ENCODE measurements around the gene CDC42BPB.

Gene CDC42BPB

DNA sequence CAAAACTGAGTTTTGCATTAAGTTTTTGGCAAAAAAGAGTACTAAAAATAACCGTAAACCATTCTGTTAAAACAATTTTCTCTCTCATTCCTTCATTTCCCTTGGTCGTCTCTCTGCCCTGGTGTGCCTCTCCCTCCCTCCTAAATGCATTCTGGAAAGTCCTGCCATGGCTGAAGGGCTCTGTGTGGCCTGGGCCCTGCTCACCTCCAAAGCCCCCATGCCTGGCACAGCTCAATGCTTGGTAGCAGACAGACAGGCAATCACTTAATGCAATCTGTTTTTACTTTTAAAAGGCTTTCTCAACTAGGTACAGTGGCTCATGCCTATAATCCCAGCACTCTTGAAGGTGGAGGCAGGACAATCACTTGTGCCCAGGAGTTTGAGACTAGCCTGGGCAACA, 47.8 kb downstream of the CDC42BPB start:
- DNase-seq, result no peak

DNA sequence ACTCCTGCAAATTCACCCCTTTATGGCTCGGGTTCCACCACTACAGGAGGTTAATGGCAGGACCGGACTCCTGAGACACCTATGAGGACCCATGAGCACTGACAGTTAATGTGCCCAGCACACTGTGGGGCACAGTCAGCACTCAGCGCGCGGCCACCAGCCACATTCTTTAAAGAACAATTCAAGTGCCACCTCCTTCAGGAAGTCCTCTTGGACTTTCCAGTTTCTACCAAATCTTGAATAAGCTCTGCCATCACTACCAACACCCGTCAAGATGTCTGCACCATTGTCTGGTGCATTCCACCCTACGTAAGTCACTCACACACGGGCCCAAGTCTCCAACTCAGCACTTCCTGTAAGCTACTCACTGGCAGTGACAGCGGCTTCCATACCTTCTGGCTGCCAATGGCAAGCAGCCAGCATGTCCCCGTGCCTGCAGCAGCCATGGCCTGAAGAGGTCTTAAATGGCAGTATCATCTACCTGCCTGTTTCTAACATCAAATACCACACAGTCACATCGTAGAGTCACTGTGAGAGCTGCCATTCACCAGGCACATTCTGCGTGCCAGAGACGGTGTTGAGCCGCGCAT, 48.5 kb downstream of the CDC42BPB start:
- no peak for DNase-seq

DNA sequence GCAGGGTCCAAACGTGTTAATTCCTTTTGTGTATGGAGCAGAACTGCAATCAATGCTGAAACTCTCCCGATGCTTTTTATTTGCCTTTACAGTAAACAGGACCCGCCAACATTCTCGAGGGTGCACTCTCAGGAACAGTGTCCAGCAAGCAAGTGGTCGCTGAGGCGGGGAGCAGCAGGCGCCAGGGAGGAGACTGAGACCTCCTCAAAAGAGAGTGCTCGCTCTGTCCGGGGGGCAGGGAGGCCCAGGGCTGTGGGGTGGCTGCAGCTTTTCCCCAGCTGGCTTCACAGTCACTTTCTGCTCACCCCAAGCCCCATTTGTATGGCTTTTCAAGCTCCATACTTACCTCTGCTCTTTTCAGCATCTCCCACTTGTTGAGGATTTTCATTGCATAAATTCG, 49.2 kb downstream of the CDC42BPB start:
- no peak for DNase-seq

DNA sequence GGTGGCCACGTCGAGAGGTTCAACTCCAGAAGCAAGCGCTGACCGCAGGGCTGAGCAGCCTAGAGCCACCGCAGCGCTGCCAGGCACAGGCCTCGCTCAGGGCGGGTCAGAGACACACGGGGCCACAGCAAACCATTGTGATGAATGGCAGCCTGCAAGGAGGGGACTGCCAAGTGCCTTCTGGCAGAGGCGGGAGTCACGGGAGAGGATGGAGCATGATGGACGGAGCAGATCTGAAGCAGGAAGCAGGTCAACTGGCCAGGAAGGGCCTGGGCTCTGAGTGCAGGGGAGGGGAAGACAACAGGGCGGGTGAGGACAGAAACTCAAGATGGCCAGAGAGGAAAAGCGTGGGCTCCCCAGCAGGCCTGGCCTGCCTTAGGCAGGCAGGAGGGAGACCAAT, 49.8 kb downstream of the CDC42BPB start:
- no peak for DNase-seq

DNA sequence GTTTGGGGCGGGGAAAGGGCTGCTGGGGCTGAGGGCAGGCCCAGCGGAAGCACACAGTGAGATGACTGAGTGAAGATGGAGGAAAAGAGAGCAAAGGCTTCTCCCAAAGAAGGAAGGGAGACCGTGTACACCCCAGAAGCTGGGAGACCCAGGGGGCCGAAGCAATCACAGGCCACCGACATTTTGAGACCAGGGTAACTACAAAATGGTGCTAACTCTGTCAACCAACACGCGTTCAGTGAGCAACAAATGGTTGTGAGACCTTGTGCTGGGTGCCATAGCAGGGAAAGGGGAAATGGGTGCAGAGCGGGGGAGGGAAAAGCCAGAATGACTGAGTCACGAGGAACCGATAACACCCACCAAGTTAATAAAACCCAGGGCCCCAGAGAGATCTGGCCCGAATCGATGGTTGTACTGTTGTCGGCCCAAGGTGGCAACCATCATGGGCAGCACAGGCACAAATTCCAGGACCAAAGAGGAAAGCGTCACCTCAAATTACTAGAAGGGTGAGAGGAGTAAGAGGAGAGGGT, 50.3 kb downstream of the CDC42BPB start:
- no peak for DNase-seq

DNA sequence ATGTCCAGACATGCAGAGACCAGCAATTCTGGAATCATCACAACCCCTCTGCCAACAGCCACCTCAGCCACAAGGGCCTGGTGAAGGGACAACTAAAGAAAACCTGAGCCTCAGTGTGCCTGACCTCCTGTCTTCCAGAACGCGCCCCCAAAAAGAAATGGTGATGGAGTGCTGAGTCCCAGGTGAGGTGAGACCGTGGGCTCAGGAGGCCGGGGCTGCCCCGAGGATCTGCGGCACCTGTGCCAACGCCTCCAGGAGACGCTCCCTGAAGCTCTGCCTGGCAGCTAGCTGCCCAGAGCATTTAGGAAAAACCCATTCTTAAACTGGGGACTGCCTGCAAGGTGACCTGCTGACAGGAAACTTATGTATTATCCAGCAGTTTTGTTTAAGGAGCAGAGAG, 51.2 kb downstream of the CDC42BPB start:
- DNase-seq, result no peak

DNA sequence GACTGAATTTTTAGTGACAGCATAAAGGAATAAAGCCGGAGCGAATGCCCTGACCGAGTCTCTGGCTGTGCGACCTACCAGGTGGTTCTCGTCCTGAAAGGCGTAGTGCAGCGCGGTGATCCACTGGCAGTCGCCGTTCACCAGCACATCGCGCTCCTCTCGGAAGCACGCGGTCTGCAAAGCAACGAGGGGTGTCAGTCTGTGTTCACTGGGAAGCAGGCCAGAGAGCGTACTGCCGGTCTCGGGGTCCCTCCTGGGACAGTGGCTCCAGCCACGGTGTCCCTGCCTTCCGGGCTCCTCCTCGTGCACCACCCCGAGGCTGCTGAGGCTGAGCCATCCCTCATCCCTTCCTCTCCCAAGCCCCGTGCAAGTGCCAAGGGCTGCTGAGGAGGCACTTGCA, 53.5 kb downstream of the CDC42BPB start:
- DNase-seq, result no peak

DNA sequence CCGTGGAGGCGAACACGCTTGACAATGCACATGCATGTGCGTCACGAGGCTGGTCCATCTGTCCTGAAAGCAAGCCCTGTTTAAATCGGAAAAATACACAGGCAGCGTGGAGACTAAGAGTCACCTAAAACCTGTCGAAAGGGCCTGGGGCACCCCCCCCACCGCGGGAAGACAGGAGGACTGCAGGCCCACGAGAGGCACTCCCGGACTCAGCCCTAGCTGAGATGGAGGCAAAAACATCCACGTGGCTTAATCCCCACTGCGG, 54.1 kb downstream of the CDC42BPB start:
- DNase-seq, result no peak

DNA sequence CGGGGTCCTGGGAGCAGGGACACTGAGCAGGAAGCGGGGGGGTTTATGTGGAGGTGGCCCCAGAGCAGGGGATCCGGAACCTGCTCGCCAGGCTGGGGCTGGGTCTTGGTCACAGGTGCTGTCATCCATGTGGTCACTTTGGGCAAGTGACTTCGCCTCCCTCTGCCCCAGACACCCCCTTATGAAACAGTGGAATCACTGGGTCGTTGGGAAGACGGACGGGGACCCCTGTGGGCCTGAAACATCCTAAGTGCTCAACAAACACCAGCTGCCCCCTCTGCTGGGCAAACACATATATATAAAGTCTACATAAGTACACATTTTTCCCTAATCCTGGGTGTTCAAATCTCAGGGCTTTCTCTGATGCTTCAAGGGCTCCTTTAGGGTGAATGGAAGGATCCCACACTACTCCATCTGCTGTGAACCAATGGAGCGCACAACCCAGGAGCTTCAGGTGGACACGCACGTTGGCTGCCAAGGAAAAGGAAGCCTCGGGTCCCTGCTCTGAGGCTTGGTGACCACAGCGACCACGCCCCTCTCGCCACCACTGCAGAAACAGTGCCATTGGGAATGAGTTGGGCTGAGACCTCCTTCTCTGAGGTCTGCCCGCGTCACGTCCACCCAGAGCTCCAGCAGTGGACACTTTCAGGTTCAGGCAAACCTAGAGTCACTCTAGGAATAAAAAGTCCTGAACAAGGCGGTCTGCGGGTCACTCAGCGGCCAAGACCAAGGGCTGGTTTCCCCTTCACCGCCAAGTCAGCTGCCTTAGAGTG, 54.6 kb downstream of the CDC42BPB start:
- no peak for DNase-seq

DNA sequence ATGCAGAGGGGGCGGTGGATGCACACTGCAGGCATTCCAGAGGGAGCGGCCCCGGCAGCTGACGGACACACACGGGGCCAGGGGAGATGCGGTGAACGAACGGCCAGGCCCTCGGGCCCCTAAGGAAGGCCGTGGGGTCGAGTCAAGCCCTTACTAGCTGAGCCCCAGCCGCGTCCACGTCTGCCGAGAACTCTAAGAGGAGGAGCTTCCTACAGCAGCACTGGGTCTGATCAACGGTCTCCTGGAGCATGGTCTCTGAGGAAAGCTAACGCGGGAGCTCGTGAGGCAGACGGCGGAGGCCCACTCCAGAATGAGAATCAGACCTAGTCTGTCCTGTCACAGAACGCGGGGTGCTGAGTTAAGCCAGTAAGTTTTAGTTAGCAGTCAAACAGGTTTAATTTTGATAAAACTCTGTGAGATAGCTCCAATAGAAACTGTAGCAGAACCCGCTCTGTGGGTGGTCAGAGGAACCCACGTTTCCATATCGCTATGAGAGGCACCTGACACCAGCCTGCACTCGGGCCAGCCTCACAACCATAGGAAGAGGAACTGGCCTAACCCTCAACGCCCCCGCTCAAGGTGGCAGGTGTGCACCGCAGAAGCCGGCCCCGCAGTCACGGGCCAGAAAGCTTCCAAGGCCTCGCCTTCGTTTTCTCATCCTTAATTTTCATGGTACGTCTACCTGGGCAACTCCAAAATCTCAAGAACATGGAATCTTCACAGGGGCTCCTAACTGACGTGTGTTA, 55.5 kb downstream of the CDC42BPB start:
- DNase-seq, result no peak

DNA sequence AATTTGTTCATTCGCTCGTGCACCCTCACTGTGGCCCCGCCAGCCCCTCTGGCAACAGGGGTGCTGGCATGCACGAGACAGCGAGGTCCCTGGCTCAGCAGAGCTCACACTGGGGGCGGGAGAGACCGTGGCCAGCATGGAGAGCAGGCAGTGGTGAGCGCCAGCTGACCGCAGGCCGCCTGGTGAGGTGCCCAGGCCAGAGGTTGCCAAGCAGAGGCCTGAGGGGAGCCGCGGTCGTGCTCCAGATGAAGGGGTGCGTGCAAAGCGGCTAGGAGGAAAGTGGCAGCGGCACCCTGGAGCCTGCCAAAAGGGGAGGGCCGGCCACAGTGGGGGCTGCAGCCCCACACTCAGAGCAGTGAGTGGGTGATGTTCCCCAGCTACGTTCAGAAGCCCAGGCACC, 56.1 kb downstream of the CDC42BPB start:
- no peak for DNase-seq

DNA sequence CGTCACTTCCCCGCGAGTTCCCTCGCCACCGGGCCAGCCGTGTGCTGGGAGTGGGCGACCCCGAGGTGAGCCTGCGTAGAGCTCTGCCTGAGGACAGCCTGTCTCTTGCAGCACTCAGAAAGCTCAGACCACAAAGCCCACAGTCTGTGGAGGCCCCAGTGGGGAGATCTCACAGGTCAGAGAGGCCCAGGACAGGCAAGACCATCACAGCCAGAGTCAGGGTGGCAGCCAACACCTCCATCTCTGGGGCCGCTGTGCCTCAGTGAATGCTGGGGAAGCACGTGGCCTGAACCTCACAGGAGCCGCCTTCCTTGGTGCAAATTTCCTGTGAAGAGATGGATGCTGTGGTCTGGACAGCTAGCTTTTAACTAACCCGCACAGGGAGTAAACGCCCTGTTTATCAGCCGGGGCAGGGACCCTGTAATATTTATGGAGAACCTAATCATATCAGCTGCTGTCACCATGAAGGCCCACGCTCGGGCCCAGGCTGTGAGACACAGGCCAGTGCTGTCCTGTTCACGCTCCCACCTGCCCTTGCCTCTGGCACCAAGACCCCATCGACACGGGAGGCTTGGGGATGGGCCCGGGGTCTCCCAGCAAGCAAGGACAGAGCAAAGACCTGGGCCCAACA, 56.9 kb downstream of the CDC42BPB start:
- no peak for DNase-seq

DNA sequence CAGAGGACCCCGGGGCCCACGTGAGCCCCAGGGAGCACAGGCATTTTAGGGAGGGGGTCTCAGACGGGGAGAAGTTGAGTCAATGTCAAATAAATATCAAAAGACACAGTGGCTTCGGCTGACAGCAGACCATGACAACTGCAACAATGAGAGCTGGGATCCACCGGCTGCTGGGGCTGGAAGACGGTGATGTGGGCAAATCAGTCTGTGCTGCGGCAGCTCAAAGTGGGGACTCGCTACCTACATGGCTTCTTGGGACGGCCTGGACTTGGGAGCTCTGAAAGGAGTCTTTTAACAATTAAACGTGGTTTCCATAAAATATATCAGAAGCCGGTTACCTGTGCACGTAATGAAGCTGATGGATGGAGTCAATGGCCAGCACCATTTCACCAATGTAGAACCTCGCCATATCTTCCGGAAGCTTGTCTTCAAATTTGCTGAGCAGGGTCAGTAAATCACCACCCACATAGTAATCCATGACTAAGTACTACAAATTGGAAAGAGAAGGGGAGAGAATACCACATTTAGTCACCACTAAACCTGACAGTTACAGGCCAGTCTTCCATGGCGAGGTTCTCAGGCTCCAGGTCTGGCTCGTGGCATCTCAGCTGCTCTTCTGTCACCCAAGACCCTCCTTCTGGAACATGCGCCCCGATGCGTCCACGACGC, 58.0 kb downstream of the CDC42BPB start:
- no peak for DNase-seq

DNA sequence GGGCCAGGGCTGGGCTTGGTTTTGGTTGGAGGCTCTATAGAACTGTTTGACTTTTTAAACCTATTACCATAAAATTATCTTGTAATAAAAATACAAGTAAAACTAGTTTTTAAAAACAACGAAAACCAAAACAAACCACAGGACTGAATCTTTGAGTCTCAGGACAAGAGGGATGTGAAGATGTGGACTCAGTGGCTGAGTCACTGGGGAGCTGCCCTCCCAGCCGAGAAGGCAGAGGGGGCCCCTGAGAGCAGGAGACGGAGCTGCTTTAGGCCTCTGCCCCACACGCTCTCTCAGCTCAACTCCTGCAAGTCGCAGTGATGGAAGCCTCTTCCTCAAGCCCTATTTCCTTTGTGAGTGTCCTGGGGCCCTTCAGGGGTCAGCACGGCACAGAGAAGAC, 59.0 kb downstream of the CDC42BPB start:
- no peak for DNase-seq

DNA sequence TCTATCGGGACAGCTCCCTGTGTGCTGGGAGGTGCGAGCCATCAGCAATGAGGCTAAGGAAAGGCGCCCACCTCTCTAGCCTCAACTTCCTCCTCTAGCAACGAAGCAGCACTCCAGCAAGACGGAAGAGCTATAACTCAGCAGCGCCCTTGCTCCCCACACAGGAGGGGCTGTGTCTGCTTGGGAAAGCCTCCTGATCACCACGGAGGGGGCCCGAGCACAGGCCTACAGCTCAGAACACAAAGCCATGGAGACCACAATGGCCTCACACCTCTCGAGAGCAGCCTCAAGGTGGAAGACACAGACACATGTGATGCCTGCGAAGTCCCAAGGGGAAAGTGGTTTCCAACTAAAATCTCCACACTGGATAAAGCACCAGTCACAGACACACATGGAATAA, 60.4 kb downstream of the CDC42BPB start:
- DNase-seq, result no peak

DNA sequence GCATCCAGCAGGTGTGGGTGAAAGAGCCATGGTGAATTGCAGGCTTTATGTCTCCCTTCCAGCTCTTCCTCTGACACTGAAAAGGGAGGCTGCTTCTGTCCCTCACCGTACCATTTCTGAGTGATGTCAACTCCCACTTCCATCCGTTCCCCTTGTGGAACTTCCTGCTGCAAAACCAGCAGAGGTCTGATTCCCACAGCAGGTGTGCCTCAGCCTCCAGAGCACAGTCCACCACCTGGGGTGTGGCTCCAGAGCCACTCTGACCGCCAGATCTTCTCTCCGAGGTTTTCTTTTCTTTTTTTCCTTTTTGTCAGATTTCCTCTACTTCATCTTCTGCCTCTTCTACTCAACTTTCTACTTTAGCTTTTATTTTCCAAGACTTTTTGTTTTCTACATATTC, 62.7 kb downstream of the CDC42BPB start:
- DNase-seq, result no peak

DNA sequence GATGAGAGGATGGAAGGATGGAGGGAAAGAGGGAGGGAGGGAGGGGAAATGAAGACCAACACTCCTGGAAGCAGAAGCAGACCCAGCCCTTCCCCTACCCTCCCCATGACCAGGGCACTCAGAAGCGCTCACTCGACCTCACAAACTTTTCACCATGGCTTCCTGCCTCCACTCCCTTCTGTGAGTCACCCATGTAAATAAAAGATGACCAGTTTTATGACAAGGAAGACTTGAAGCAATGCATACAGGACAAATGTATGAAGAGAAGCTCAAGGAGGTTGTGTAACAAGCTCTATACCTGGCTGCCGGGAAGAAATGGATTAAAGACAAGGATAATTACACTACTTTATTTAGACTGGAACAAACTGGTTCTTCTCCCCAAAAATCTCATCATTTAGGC, 63.8 kb downstream of the CDC42BPB start:
- no peak for DNase-seq

DNA sequence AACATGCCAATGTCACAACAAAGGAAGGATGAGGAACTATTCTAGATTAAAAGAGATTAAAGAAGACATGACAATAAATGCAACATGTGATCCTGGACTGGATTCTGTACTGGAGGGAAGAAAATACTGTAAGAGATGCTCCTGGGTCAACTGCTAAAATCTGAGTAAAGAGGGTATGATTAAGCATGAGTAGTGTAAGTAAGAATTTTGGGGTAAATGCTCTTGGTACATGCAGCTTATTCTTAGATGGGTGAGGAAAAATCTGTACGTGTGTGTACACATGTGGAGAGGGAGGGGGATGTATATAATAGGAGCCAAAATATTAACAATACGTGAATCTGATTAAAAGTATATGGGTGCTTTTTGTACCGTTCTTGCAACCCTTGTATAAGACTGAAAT, 66.0 kb downstream of the CDC42BPB start:
- no peak for DNase-seq

DNA sequence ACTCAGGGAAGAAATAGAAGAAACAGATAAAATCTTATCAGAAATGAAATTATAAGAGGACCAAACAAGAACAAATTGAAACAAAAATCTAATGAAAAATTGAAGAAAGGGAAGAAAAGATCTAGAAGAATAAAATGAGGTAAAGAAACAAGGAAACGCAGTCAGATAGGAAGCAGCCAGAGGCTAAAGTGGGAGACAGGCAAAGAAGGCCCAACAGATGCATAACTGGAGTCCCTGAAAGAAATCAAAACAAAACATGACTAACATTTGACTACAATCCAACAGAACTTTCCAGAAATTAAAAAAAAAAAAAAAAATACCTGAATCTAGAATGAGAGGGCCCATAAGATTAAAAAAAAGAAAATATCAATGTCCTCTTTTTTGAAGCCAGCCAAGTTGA, 69.3 kb downstream of the CDC42BPB start:
- no peak for DNase-seq

DNA sequence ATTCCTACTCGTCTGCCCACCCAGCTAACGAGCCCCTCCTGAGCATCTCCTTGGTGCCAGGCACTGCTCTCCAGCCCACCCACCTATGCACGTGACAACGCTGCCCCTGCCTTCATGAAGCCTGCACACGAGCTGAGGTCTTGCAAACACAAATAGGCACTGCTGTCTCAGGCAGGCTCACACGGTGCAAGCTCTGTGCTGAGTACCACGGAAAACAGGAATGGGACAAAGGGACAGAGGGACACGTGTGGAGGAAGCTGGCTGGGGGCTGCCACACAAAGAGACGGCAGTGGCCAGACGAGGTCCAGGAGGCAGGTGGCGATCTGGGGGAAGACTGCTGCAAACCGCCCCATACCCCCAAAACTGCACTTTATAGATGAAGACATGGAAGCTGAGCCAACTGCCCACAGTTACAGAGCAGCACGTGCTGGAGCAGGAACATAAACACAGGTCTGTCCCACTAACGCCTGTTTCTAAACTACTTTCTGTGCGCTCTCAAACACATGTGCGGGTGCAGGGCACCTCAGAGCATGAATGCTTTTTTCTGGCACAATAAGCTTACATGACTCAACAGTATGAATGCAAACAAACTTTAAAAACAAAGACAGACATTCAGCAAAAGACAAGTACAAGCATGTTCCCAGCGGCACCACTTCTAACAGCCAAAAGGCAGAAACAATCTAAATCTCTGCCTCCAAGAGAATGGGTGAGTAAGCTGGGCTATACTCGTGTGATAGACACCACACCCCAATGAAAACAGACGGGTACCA, 70.4 kb downstream of the CDC42BPB start:
- DNase-seq, result no peak

DNA sequence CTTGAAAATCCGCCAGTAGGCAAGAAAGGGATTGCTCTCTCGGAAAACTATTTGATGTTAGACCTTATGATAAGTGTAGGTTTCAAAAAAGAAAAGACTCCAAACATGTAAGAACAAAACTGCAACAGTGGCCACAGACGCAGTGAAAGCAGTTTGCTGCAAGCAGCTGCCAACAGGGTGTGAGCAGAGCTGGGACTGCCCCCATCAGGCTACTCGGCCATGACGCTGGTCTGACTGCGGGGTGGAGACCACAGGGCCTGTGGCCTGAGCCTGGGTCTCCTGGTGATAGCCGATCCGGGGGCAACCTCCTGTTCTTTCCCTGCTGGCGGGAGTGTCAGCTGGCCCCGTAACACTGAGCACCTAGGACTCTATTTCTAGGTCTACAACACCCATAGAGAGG, 71.7 kb downstream of the CDC42BPB start:
- DNase-seq, result no peak

DNA sequence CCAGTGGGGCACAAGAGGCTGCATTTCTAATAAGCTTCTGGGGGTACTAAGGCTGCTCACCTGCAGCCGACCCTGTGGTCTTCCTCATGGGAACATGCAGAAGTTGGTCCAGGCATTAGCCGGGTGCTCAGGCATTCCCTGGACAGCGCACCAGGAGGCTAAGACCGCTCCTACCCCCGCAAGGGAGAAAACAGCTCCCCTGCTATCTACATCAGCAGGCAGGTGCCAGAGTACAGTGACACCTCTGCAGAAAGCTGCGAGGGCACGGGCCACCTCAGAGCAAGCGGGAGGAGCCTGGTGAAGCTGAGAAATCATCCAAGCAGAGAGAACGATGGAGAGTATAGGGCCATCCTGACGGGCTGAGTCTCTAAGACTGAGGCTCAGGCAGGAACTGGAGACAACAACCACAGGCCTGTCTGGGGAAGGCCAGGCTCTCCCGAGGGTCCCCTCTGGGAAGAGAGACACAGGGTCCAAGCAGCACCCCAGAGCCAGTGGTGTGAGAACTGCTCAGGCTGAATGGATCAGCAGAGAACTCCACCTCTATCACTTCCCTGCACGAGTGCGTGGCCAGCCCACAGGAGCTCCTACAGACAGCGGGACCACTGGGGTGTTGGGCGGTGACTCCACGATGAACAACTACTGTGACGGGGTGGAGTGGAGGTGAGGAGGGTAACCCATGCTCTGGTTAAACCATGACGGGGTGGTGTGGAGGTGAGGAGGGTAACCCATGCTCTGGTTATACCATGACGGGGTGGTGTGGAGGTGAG, 72.8 kb downstream of the CDC42BPB start:
- DNase-seq, result no peak
